GM19438 (cell line): ENCODE results near the gene FAM217A.
"Not testable (repeated sequence)": the region's sequence is repeated elsewhere in the genome, so short reads cannot be mapped to it uniquely, and the experiment has no call there.

Experiments used
- ATAC-seq: cut with Tn5 transposase; IDR thresholded peaks from one replicate; pipeline ENCODE4 v1.9.1; 2021; ENCODE audit warnings: low read depth; ENCODE audit not compliant: unreplicated experiment

Gene FAM217A

GRCh38 chr6:4078691-4079471 is at the start of gene FAM217A:
FAM217A (minus strand) TSS chr6:4079137; CDS start chr6:4077414, 1,723 bp downstream.
- no peak for ATAC-seq

GRCh38 chr6:4128072-4128471 is 49.1 kb upstream of the FAM217A start:
- ATAC-seq = no peak

- ATAC-seq = no peak
Measured at GRCh38 chr6:4125933-4126864, 47.3 kb upstream of the FAM217A start.

- no peak for ATAC-seq
Measured at GRCh38 chr6:4125500-4125899, 46.6 kb upstream of the FAM217A start.

GRCh38 chr6:4124351-4124750 is 45.4 kb upstream of the FAM217A start:
- ATAC-seq = no peak

- ATAC-seq = no peak
Measured at GRCh38 chr6:4115741-4116140, 36.8 kb upstream of the FAM217A start.

GRCh38 chr6:4114123-4114522 is 35.2 kb upstream of the FAM217A start:
- no peak for ATAC-seq

- no peak for ATAC-seq
Measured at GRCh38 chr6:4113649-4114048, 34.7 kb upstream of the FAM217A start.

GRCh38 chr6:4112366-4112765 is 33.4 kb upstream of the FAM217A start:
- ATAC-seq = no peak

- not testable (repeated sequence) for ATAC-seq
Measured at GRCh38 chr6:4109363-4109815, 30.5 kb upstream of the FAM217A start.

GRCh38 chr6:4108561-4109093 is 29.7 kb upstream of the FAM217A start:
- no peak for ATAC-seq

GRCh38 chr6:4107873-4108272 is 28.9 kb upstream of the FAM217A start:
- no peak for ATAC-seq

GRCh38 chr6:4105980-4106536 is 27.1 kb upstream of the FAM217A start:
- no peak for ATAC-seq

GRCh38 chr6:4103929-4104328 is 25.0 kb upstream of the FAM217A start:
- ATAC-seq = no peak

GRCh38 chr6:4102687-4103244 is 23.8 kb upstream of the FAM217A start:
- no peak for ATAC-seq

- no peak for ATAC-seq
Measured at GRCh38 chr6:4101298-4101697, 22.4 kb upstream of the FAM217A start.

- no peak for ATAC-seq
Measured at GRCh38 chr6:4100655-4101054, 21.7 kb upstream of the FAM217A start.

- no peak for ATAC-seq
Measured at GRCh38 chr6:4093288-4093687, 14.4 kb upstream of the FAM217A start.

GRCh38 chr6:4091941-4092340 is 13.0 kb upstream of the FAM217A start:
- no peak for ATAC-seq

- not testable (repeated sequence) for ATAC-seq
Measured at GRCh38 chr6:4090043-4090442, 11.1 kb upstream of the FAM217A start.

GRCh38 chr6:4088704-4089103 is 9.8 kb upstream of the FAM217A start:
- no peak for ATAC-seq
